ENCODE results near the gene NEUROG1.

DNA sequence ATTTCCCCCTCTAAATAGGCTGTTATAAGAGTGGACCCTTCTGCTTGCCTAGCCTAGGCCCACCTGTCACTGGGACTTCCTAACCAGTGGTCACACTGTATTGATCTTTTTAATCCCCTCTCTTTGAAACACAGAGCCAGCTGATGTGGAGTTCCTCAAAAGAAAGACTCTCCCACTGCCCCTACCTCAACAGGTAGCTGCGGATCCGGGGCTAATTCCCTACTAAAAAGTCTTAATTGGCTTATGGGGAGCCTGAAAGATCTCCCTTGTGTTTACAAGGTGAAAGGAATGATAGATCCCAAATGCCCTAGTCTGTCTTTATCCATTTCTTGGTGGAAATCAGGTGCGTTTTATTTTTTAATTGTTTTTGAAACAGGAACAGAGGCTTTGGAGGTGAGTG is 2.0 kb downstream of the NEUROG1 start:
- TF ChIP-seq, protein P1, sequence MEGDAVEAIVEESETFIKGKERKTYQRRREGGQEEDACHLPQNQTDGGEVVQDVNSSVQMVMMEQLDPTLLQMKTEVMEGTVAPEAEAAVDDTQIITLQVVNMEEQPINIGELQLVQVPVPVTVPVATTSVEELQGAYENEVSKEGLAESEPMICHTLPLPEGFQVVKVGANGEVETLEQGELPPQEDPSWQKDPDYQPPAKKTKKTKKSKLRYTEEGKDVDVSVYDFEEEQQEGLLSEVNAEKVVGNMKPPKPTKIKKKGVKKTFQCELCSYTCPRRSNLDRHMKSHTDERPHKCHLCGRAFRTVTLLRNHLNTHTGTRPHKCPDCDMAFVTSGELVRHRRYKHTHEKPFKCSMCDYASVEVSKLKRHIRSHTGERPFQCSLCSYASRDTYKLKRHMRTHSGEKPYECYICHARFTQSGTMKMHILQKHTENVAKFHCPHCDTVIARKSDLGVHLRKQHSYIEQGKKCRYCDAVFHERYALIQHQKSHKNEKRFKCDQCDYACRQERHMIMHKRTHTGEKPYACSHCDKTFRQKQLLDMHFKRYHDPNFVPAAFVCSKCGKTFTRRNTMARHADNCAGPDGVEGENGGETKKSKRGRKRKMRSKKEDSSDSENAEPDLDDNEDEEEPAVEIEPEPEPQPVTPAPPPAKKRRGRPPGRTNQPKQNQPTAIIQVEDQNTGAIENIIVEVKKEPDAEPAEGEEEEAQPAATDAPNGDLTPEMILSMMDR (IDR thresholded peaks at IDR 0.05; ENCODE audit: low read length), result no peak
- TF ChIP-seq EZH2 (IDR thresholded peaks at IDR 0.05; ENCODE audit: borderline replicate concordance, low read length), result no peak
